HUES48 (cell line): ENCODE results near the gene TULP3.
A peak's percentile ranks its signal among the peaks of the same experiment; 100 is the strongest.

Source experiments
- H3K27ac ChIP-seq: one replicate; pipeline ENCODE4 v1.7.0; 2013; ENCODE audit warnings: low read depth, low read length, inconsistent platforms
- H3K27me3 ChIP-seq: 2 replicates; pipeline ENCODE4 v1.6.1; 2013; ENCODE audit warnings: mild to moderate bottlenecking, low read length; ENCODE audit not compliant: control insufficient read depth, insufficient read depth
- H3K36me3 ChIP-seq: 2 replicates; pipeline ENCODE4 v1.6.1; 2013; ENCODE audit warnings: low read length; ENCODE audit not compliant: control insufficient read depth, insufficient read depth
- H3K4me1 ChIP-seq: 2 replicates; pipeline ENCODE4 v1.6.1; 2013; ENCODE audit warnings: mild to moderate bottlenecking, low read length; ENCODE audit not compliant: control insufficient read depth, insufficient read depth
- H3K4me3 ChIP-seq: 2 replicates; pipeline ENCODE4 v1.5.1; 2013; ENCODE audit warnings: mild to moderate bottlenecking, low read depth, low read length
- H3K9ac ChIP-seq: 2 replicates; pipeline ENCODE4 v1.6.1; 2013; ENCODE audit warnings: mild to moderate bottlenecking, low read depth, low read length, moderate library complexity
- H3K9me3 ChIP-seq: 2 replicates; pipeline ENCODE4 v1.6.1; 2013; ENCODE audit warnings: low read length; ENCODE audit not compliant: control insufficient read depth, insufficient read depth

TULP3 gene

DNA sequence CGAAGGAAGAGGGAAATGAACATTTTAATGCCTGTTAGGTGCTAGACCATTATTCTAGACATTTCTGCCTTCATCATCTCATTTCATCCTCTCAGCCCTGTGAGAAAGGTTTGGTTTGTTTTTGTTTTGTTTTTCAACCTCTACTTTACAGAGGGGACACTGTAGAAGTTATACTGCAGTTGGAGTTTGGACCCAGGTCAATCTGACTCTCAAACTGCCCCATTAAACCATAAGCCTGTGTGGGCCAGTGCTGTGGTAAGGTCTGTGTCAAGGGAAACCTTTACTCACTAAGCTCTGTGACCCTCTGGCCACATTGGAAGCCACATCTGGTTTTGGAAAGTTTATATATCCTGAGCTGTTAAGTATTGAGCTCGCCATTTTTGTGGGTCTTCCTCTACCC, 77.0 kb downstream of the TULP3 start:
- H3K9ac ChIP-seq, result no peak overlapping the region

GRCh38 chr12:2970744-2971143, 80.1 kb downstream of the TULP3 start:
- H3K27me3 ChIP-seq, result no peaks in the 10 kb centered on the region
- H3K9ac ChIP-seq, result no peak overlapping the region
- H3K27ac ChIP-seq, result no peak overlapping the region
- peaks cover 40% of the 10 kb centered on the region for H3K36me3 ChIP-seq
- no peaks in the 10 kb centered on the region for H3K9me3 ChIP-seq
- H3K4me3 ChIP-seq, result no peak overlapping the region
- H3K4me1 ChIP-seq, result 0 out of 2 replicates have a peak, but pooled peaks cover 10% of the 10 kb centered on the region

More for the DNA sequence above, 77.0 kb downstream of the TULP3 start:
- H3K4me1 ChIP-seq, result peaks cover 18% of the 10 kb centered on the region
- no peaks in the 10 kb centered on the region for H3K9me3 ChIP-seq
- no peaks in the 10 kb centered on the region for H3K27me3 ChIP-seq
- peaks cover 34% of the 10 kb centered on the region for H3K36me3 ChIP-seq
- H3K27ac ChIP-seq, result no peak overlapping the region
- no peak overlapping the region for H3K4me3 ChIP-seq

GRCh38 chr12:2973566-2973965, 82.9 kb downstream of the TULP3 start:
- Histone ChIP-seq H3K9ac (no peak overlapping the region), H3K9me3 (no peaks in the 10 kb centered on the region), H3K36me3 (peaks cover 35% of the 10 kb centered on the region), H3K4me1 (peaks cover 22% of the 10 kb centered on the region; the same call in 1 of the 2 replicates), H3K4me3 (no peak overlapping the region), H3K27me3 (no peaks in the 10 kb centered on the region), H3K27ac (no peak overlapping the region)

DNA sequence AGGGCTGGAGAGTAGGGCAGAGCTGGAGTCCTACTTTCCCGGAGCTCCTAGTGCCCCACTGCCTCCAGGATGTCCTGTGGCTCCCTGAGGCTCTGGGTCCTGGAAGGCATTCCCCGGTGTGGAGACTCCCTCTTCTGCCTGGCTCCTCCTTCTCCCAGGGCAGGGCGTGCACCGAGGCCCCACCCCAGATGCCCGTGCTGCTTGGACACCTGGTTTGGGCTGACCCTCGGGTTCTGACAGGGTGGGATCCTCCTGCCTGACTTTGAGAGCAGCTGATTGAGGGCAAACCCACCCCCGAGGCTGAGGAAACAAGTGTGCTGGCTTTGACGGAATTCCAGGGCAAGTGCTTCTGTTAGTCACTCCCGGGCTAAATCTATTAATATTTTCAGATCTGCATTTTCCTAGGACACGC, 83.9 kb downstream of the TULP3 start:
- no peak overlapping the region for H3K27ac ChIP-seq
- H3K9me3 ChIP-seq, result no peaks in the 10 kb centered on the region
- H3K4me1 ChIP-seq, result peaks cover 22% of the 10 kb centered on the region; the same call in 1 of the 2 replicates
- H3K27me3 ChIP-seq, result no peaks in the 10 kb centered on the region
- H3K9ac ChIP-seq, result no peak overlapping the region
- peaks cover 30% of the 10 kb centered on the region for H3K36me3 ChIP-seq
- no peak overlapping the region for H3K4me3 ChIP-seq

DNA sequence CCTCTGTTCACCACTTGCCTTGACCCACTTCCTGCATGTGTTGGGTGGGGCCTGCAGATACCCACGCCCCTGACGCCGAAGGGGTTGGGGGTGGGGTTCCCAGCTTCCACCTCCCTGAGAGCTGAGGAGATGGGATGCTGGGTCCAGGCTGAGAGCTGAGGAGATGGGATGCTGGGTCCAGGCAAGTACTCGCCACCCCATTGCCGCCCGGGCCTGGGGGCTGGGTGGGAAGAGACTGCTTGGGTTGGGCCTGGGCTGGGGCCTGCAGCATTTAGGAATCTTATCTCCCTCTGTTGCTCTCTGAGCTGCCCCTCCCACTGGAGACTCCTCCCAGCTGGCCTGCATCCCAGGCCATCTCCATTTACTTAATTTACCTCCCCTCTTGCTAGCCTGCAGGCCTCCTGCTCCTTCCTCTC, 85.9 kb downstream of the TULP3 start:
- H3K27ac ChIP-seq, result peak overlapping the region; percentile 35

DNA sequence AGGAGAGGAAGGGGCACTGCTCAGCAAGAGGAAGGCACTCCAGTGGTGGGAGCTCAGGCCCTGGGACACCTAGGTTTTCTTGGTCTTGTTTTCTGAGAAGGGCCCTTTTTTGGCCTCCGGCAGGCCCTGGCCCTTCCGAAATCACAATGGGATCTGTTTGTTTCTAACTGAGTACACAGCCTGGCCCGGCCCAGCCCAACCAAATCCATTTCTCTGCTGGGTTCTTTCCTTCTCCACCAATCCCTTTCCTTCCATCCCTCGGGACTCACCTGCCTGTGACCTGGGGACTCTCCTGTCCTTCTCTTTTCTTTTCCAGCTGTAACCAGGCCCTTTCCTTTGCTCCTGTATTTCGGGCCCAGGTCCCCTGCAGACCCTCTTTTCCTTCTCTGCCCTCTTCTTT, 87.1 kb downstream of the TULP3 start:
- peaks cover 22% of the 10 kb centered on the region; the same call in 1 of the 2 replicates for H3K4me1 ChIP-seq
- H3K4me3 ChIP-seq, result no peak overlapping the region
- no peaks in the 10 kb centered on the region for H3K9me3 ChIP-seq
- no peaks in the 10 kb centered on the region for H3K27me3 ChIP-seq
- H3K9ac ChIP-seq, result no peak overlapping the region
- peaks cover 24% of the 10 kb centered on the region for H3K36me3 ChIP-seq
- H3K27ac ChIP-seq, result no peak overlapping the region

More for the DNA sequence above, 85.9 kb downstream of the TULP3 start:
- Histone ChIP-seq H3K27me3 (no peaks in the 10 kb centered on the region), H3K9me3 (no peaks in the 10 kb centered on the region), H3K4me3 (no peak overlapping the region), H3K4me1 (peaks cover 22% of the 10 kb centered on the region; the same call in 1 of the 2 replicates), H3K9ac (no peak overlapping the region), H3K36me3 (peaks cover 23% of the 10 kb centered on the region)

GRCh38 chr12:2979806-2980205, 89.1 kb downstream of the TULP3 start:
- Histone ChIP-seq H3K9me3 (no peaks in the 10 kb centered on the region), H3K4me3 (no peak overlapping the region), H3K9ac (no peak overlapping the region), H3K4me1 (peaks cover 15% of the 10 kb centered on the region; the same call in 1 of the 2 replicates), H3K36me3 (peaks cover 39% of the 10 kb centered on the region), H3K27me3 (no peaks in the 10 kb centered on the region), H3K27ac (no peak overlapping the region)

GRCh38 chr12:2980630-2981029, 89.9 kb downstream of the TULP3 start:
- Histone ChIP-seq H3K9ac (no peak overlapping the region), H3K4me1 (peaks cover 13% of the 10 kb centered on the region; the same call in 1 of the 2 replicates), H3K9me3 (no peaks in the 10 kb centered on the region), H3K27me3 (no peaks in the 10 kb centered on the region), H3K4me3 (no peak overlapping the region), H3K27ac (no peak overlapping the region), H3K36me3 (peaks cover 39% of the 10 kb centered on the region)

GRCh38 chr12:2982361-2982760, 91.7 kb downstream of the TULP3 start:
- H3K27me3 ChIP-seq, result no peaks in the 10 kb centered on the region
- no peaks in the 10 kb centered on the region for H3K9me3 ChIP-seq
- H3K9ac ChIP-seq, result no peak overlapping the region
- peaks cover 39% of the 10 kb centered on the region for H3K36me3 ChIP-seq
- no peaks in the 10 kb centered on the region; the same call in 1 of the 2 replicates for H3K4me1 ChIP-seq
- H3K4me3 ChIP-seq, result no peak overlapping the region
- H3K27ac ChIP-seq, result no peak overlapping the region

- H3K27ac ChIP-seq, result no peak overlapping the region
- peaks cover 35% of the 10 kb centered on the region for H3K36me3 ChIP-seq
Measured at GRCh38 chr12:2984249-2984648, 93.6 kb downstream of the TULP3 start.

GRCh38 chr12:2984698-2985097, 94.0 kb downstream of the TULP3 start:
- peaks cover 30% of the 10 kb centered on the region for H3K36me3 ChIP-seq
- H3K9ac ChIP-seq, result no peak overlapping the region
- no peak overlapping the region for H3K27ac ChIP-seq
- H3K27me3 ChIP-seq, result no peaks in the 10 kb centered on the region
- no peaks in the 10 kb centered on the region for H3K4me1 ChIP-seq
- peaks cover under 1% of the 10 kb centered on the region; the same call in 1 of the 2 replicates for H3K9me3 ChIP-seq
- H3K4me3 ChIP-seq, result no peak overlapping the region

More at GRCh38 chr12:2984249-2984648, 93.6 kb downstream of the TULP3 start:
- no peak overlapping the region for H3K4me3 ChIP-seq
- no peaks in the 10 kb centered on the region for H3K27me3 ChIP-seq
- no peak overlapping the region for H3K9ac ChIP-seq
- no peaks in the 10 kb centered on the region for H3K4me1 ChIP-seq
- H3K9me3 ChIP-seq, result no peaks in the 10 kb centered on the region
